CD1c-positive myeloid dendritic cell (primary cell): ENCODE results near the gene ATP13A3.

Experiments
- DNase-seq: peaks from one replicate; pipeline ENCODE4 v3.0.0-alpha.2; 2016; ENCODE audit errors: extremely low spot score

Gene ATP13A3

GRCh38 chr3:194392576-194392975, 94.2 kb downstream of the ATP13A3 start:
- DNase-seq: no peak

GRCh38 chr3:194390835-194391234, 96.0 kb downstream of the ATP13A3 start:
- DNase-seq: no peak

GRCh38 chr3:194389269-194389668, 97.5 kb downstream of the ATP13A3 start:
- no peak for DNase-seq

GRCh38 chr3:194387926-194388418, 98.8 kb downstream of the ATP13A3 start:
- DNase-seq: no peak

- no peak for DNase-seq
Observed at GRCh38 chr3:194387276-194387675, 99.5 kb downstream of the ATP13A3 start.

- no peak for DNase-seq
Observed at GRCh38 chr3:194386648-194387047, 100.2 kb downstream of the ATP13A3 start.

GRCh38 chr3:194386066-194386465, 100.7 kb downstream of the ATP13A3 start:
- no peak for DNase-seq

GRCh38 chr3:194384569-194385001, 102.2 kb downstream of the ATP13A3 start:
- DNase-seq: no peak

- no peak for DNase-seq
Observed at GRCh38 chr3:194384156-194384555, 102.6 kb downstream of the ATP13A3 start.

- DNase-seq: no peak
Observed at GRCh38 chr3:194383276-194383940, 103.4 kb downstream of the ATP13A3 start.

GRCh38 chr3:194382892-194383223, 103.9 kb downstream of the ATP13A3 start:
- DNase-seq: no peak

- no peak for DNase-seq
Observed at GRCh38 chr3:194382196-194382891, 104.5 kb downstream of the ATP13A3 start.

GRCh38 chr3:194381460-194381875, 105.3 kb downstream of the ATP13A3 start:
- no peak for DNase-seq

- no peak for DNase-seq
Observed at GRCh38 chr3:194380326-194380725, 106.5 kb downstream of the ATP13A3 start.

GRCh38 chr3:194379651-194380050, 107.2 kb downstream of the ATP13A3 start:
- no peak for DNase-seq

GRCh38 chr3:194379231-194379630, 107.6 kb downstream of the ATP13A3 start:
- no peak for DNase-seq

- DNase-seq: no peak
Observed at GRCh38 chr3:194377708-194378107, 109.1 kb downstream of the ATP13A3 start.

GRCh38 chr3:194376241-194376560, 110.6 kb downstream of the ATP13A3 start:
- no peak for DNase-seq

GRCh38 chr3:194375473-194376240, 111.1 kb downstream of the ATP13A3 start:
- no peak for DNase-seq

- no peak for DNase-seq
Observed at GRCh38 chr3:194374935-194375334, 111.9 kb downstream of the ATP13A3 start.

- no peak for DNase-seq
Observed at GRCh38 chr3:194373899-194374298, 112.9 kb downstream of the ATP13A3 start.

GRCh38 chr3:194373028-194373427, 113.8 kb downstream of the ATP13A3 start:
- no peak for DNase-seq

GRCh38 chr3:194370753-194371152, 116.0 kb downstream of the ATP13A3 start:
- DNase-seq: no peak
